Erythroblast (primary cell): ENCODE measurements around the gene NEU2.

Experiments
- GATA1 ChIP-seq: IDR thresholded peaks from 2 replicates; pipeline ENCODE4 v1.6.1; 2011; ENCODE audit warnings: low read depth, mild to moderate bottlenecking, control low read depth, low read length, moderate library complexity
- POLR2A ChIP-seq: IDR thresholded peaks from 2 replicates; pipeline ENCODE4 v1.6.1; 2011; ENCODE audit warnings: mild to moderate bottlenecking, low read length

DNA sequence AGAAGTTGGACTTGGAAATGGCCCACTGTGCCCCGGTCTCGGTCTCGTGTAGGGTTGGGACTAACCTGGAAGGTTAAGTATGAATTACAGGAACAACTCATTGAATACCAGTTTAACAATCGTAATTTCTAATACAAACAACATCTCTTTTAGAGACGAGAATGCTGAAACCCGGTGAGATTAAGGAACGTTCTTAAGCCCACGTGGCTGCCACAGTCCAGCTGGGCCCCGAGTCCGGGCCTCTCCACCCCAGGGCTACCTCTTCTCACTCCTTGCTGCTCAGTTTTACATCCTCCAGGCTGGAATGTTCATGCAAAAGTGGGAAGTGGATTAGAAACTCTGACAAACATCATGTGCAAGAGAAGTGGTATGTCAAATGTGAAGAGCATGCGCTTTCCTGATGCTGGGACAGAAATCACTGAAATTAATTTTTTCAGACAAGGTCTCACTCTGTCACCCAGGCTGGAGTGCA is 48.8 kb upstream of the NEU2 start:
- TF ChIP-seq POLR2A (no peak), GATA1 (no peak)
